Testis (tissue), 2 donors: ENCODE measurements around the gene SPAG4.

Experiments
- POLR2A ChIP-seq: fragments of 450-650 bp; IDR thresholded peaks from one replicate; pipeline ENCODE4 v1.6.1; 2017; ENCODE audit warnings: antibody characterized with exemption, mild to moderate bottlenecking, moderate library complexity
- TF ChIP-seq, protein P1 (sequence below), 3 experiments: fragments of 450-650 bp in 2 of 3; fragments of 200-600 bp in 1 of 3; sonication (generic) in 1 of 3; IDR thresholded peaks; one replicate each; pipeline ENCODE4 v1.5.1; 2016 to 2019; ENCODE audit warnings: antibody characterized with exemption in 3 of 3, mild to moderate bottlenecking in 2 of 3, moderate library complexity in 1 of 3

GRCh38 chr20:35597186-35597585 is 18.4 kb upstream of the SPAG4 start:
- TF ChIP-seq, protein P1, sequence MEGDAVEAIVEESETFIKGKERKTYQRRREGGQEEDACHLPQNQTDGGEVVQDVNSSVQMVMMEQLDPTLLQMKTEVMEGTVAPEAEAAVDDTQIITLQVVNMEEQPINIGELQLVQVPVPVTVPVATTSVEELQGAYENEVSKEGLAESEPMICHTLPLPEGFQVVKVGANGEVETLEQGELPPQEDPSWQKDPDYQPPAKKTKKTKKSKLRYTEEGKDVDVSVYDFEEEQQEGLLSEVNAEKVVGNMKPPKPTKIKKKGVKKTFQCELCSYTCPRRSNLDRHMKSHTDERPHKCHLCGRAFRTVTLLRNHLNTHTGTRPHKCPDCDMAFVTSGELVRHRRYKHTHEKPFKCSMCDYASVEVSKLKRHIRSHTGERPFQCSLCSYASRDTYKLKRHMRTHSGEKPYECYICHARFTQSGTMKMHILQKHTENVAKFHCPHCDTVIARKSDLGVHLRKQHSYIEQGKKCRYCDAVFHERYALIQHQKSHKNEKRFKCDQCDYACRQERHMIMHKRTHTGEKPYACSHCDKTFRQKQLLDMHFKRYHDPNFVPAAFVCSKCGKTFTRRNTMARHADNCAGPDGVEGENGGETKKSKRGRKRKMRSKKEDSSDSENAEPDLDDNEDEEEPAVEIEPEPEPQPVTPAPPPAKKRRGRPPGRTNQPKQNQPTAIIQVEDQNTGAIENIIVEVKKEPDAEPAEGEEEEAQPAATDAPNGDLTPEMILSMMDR (IDR thresholded peaks at IDR 0.05), result no peak
- no peak for TF ChIP-seq POLR2A
